Iris pigment epithelial cell (primary cell): ENCODE measurements around the gene KCNJ12.
"Not testable (repeated sequence)": the region's sequence is repeated elsewhere in the genome, so short reads cannot be mapped to it uniquely, and the experiment has no call there.

Experiments
- DNase-seq: peaks from one replicate; pipeline ENCODE4 v3.0.0-alpha.2; 2011; ENCODE audit warnings: low read depth

KCNJ12 gene

GRCh38 chr17:21452377-21453143 is 76.4 kb downstream of the KCNJ12 start:
- DNase-seq: peak; percentile 78

DNA sequence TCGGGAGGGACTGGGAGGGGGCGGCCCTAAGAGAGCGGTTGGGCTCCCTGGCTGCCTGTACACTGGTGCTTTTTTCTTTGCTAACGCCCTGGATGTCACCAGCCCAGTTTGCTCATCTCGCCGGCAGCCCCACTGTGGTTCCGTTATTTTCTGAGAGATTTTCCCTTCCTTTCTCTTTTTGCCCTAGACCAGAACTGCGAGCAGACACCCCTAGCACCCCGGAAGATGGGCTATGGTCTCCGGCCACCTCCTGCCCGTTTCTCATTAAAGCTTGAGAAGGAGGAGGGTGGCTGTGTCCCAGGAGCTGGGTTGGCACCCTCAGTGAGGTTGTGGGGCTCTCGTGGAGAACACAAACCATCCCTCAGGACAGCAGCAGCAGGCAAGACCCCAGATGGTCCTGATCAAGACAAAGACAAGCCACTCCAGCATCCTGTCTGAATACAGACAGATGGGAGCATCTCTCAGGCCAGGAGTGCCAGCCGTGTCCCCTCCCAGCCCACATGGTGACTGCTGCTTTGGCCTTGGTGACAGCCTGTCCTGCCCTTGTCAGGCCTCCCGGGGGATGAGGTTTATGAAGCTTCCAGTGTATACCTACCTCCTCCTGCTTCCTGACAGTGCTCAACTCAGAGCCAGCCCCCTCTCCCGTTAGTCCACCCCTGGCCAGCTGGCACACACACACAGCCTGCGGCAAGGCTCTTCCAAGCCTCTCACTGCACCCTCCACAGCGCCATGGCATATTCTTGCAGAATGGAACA is 77.2 kb downstream of the KCNJ12 start:
- no peak for DNase-seq

DNA sequence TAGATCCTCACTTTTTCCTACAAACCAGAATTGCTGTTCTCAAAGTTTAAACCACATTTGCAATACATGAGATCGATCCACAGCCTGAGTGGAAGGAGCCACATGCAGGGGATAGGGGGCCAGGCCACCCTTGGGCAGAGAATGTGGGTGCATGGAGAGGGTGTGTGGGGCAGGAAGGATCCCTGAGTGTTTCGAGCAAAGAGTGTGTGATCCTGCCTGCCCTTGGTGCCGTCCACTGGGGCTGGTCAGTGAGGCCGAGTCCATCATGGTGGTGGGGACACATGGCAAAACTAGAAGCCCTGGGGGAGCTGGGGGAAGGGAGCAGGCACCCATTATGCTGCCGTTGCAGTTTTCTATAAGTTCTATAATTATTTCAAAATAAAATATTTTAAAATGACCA is 77.8 kb downstream of the KCNJ12 start:
- not testable (repeated sequence) for DNase-seq

DNA sequence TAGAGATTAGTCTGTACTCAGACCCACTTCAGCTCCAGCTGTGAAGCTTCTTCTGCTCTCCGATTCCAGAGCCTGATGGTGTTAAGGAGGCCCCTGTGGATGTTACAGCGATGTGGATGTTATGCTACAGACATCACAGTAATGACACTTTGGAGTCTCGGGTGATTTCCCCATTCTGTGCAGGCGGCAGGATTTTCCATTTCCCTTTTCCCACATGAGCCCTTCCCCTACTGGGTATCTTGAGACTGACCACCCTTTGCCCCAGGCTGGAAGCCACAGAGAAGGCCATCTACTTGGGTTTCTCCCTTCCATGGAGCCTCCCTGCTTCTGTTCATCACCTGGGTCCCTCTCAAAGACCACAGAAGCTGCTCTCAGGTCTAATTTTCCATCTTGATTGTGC is 78.3 kb downstream of the KCNJ12 start:
- DNase-seq: no peak

GRCh38 chr17:21455761-21456160 is 79.6 kb downstream of the KCNJ12 start:
- DNase-seq: no peak

- DNase-seq: not testable (repeated sequence)
Measured at GRCh38 chr17:21456449-21456848, 80.3 kb downstream of the KCNJ12 start.

DNA sequence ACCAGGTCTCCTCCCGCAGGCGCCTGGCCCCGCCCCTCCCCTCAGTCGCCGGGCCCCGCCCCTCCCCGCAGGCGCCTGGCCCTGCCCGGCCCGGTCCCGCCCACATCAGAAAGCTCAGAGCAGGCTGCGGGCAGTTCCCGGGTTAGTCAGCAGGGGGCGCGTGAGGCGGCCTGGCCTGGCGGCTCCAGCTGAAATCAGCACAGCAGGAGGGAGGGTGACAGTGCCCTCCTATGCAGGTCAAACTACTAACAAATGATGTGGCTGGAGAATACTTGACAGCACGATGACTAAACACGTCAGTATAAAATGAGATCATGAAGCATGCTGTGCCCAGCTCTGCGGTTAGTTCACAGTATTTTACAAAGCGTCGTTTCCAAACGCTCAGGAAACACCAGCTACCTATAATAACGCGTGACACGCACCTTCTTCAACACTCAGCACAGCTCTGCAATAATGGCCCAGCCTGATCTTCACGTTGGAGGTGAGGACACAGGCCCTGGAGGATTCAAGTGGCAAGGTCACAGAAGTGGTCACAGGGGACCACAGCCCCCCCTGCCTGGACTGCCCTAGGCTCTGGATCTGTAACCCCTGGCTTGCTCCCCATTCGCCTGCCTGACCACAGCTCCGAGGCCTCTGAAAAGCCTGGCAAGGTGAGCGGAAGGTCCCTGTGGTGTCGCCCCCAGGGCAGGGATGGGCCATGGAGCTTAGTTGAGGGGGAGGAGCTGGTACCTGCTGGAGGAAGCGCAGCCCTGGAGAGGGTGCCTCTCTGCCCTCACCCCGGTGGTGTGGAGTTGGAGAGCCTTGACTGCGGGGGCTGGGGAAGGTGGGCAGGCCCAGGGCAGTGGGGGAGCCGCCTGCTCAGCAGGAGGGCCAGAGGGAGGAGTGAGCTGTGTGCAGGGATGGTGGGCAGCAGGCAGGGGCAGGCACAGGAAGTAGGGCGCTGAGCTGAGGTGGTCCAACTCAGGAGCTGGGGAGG is 81.2 kb downstream of the KCNJ12 start:
- DNase-seq: peak; percentile 90

DNA sequence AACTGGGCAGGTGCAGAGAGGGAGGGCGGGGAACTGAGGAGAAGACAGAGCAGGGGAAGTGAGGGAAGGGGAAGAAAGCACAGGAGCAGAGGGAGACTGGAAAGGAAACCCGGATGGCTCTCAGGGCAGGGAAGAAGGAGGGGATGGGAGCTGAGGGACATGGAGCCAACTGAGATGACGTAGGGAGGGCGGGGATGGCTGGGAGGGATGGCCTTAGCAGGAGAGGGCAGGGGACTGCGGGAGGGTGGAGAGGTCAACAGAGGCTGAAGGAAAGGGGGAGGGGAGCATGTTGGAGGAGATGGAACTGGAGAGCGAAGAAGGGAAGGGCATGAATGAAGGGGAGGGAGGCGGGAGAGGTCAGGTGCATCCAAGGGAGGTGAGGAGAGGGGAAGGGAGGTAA is 81.9 kb downstream of the KCNJ12 start:
- no peak for DNase-seq

- DNase-seq: no peak
Measured at GRCh38 chr17:21459536-21459935, 83.4 kb downstream of the KCNJ12 start.

GRCh38 chr17:21460358-21460757 is 84.2 kb downstream of the KCNJ12 start:
- DNase-seq: peak; percentile 99

- DNase-seq: no peak
Measured at GRCh38 chr17:21462237-21462636, 86.1 kb downstream of the KCNJ12 start.

- DNase-seq: no peak
Measured at GRCh38 chr17:21463204-21463661, 87.1 kb downstream of the KCNJ12 start.

DNA sequence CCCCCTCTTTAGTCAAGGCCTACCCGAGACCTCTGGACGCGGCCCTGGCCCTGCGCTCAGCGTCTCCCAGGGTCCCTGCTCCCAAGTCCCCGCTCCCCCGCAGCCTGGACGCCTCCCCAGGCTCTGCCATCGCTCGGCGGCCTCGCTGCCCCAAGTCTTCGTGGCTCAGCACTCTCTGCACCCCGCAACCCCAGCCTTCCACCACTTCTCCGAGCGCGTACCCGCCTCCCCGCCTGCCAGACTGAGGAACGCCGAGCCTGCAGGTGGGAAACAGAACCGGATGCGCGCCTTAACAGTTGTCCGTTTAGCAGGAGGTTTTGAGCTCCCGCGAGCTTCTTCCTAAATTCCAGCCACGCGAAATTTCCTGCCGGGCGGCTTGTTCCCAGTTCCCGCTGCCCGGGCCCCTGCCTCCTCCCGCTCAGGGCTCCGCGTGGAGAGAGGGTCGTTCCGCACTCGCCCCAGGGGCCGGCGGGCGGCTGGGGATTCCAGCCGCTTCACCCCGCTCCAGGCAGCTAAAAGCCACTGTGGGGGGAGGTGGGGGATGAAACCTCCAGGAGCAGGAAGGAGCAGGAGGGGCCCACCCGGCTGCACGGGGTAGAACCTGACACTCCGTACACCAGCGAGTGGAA is 87.7 kb downstream of the KCNJ12 start:
- peak; percentile 25 for DNase-seq

DNA sequence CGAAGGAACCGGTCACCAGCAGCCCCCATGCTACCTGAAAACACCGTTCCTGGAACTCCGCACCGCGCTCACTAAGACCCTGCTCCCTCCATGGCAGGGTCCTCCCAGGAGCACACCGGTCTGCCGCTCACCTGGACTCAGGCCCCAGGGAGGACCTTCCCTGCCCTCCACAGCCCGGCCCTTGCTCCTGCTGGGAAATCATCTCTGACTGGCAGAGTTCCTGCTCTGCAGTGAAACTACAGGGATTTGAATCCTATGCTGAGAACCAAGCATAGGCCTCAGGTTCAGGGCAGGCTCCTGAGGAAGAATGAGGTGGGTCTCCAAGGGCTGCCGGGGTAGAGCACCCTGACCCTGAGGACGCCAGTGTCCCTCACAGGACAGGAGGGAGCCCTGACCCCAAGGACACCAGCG is 88.5 kb downstream of the KCNJ12 start:
- DNase-seq: no peak

- no peak for DNase-seq
Measured at GRCh38 chr17:21466550-21466949, 90.4 kb downstream of the KCNJ12 start.

GRCh38 chr17:21467196-21467595 is 91.0 kb downstream of the KCNJ12 start:
- DNase-seq: no peak

DNA sequence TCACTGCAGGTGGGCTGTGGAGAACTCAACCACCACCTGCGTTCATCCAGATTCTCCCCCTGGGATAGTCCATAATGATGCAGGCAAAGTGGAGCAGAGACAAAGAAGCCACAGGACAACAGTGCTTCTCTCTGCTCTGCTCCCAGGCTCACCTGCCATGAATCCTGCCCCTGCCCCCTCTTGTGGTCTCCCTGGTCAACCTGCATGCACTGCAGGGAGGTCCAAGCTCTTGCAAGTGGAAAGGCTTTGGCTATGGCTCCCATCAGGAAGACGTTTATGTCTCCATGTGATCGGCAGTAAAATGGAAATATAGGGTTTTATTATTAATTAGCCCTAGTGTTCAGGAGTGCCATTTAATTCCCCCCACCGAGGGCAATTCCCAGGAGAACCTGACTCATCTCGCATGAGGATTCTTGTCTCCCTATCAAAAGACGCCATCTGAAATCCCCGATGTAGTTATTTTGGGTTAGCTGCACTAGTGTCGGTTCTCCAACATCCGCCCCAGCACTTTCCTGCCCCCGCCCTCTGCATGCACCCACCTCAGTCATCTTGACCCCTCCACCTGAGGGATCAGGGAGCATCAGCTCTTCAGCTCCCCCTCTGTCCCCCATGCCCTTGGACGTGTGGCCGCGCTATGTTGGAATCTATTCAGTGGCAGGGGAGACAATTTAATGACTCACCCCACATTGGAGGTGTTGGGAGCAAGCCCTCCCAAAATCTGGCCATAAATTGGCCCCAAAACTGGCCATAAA is 91.8 kb downstream of the KCNJ12 start:
- DNase-seq: no peak
